ENCODE results near the gene CMAS.
"Not testable (repeated sequence)": the region's sequence is repeated elsewhere in the genome, so short reads cannot be mapped to it uniquely, and the experiment has no call there.

Gene CMAS

DNA sequence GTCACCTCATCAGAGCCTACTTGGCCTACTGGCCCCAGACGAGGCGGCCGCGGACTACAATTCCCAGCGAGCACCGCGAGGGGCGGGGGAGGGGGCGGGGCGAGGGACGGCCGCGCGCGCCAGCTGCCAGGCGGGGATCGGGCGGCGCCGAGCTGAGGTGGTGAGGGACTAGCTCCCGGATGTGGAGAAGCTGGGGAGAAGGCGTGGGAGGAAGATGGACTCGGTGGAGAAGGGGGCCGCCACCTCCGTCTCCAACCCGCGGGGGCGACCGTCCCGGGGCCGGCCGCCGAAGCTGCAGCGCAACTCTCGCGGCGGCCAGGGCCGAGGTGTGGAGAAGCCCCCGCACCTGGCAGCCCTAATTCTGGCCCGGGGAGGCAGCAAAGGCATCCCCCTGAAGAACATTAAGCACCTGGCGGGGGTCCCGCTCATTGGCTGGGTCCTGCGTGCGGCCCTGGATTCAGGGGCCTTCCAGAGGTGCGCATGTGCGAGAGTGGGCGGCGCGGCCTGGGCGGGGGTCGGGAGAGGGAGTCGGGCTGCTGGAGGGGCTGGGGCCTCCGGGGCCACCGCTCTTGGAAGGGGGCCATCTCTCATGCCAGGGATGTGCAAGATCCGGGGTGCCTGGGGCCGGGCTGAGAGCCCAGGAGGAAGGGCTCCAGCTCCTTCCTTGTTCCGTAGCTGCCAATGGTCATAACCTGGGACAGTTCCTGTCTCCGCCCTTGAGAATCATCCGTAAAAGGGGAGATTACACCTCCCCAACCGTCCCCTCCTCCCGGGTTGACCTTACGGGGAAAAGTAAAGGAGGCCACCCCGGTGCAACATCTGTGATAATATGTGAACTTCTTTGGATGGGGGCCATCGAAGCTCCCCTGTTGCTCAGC, at the start of gene CMAS:
CMAS (plus strand) TSS at position 129 of the 878 bp plus-strand sequence; CDS start at position 215, 86 bp downstream.
- in situ Hi-C loops (cut with HindIII; ENCODE audit: low pct_ligation_motif_present, low pct_unique_long_range_greater_than_20kb, low sequenced_read_pairs), result no loop called here
- DNase-seq, result peak; percentile 86

DNA sequence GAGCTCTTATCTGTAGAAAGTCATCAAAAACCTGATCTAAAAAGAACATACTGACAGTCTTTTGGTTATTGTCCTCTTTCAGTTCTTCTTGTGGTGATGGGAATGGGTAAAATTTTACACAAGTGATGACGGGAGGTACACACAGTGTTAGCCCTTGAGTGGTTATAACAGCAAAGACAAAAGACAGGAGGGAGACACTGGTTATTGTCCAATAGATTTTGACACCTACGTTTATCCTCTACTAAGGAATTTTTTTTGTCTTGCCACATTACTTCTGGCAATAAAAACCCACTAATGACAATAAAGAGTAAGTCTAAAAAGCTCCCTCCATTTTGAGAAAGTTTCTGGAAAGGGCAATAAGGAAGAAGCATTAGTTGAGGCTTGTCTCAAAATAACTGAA, 47.7 kb upstream of the CMAS start:
- no peak for DNase-seq
- in situ Hi-C loops (cut with HindIII; ENCODE audit: low pct_ligation_motif_present, low pct_unique_long_range_greater_than_20kb, low sequenced_read_pairs), result loop anchor here (25.0 kb wide), 1 partner anchor 311 kb away; no protein-coding TSS in a partner anchor

DNA sequence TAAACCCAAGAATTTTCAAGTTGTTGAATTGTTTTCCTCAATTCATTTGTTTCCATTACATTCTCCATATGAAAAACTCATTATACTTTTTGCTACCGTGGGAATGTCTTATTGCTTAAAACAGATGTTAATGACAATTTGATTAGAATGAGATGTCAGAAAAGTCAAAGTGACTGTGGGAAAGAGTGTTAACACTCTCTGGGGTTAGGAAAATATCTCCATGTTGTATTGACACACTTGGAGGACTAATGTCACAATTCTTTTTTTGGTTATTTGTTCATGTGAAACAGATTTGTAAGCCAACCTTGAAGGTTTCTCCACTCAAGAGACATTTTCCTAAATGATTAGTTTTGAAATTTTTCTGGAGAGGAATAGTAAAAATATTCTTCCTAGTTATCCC, 47.2 kb upstream of the CMAS start:
- DNase-seq, result no peak

DNA sequence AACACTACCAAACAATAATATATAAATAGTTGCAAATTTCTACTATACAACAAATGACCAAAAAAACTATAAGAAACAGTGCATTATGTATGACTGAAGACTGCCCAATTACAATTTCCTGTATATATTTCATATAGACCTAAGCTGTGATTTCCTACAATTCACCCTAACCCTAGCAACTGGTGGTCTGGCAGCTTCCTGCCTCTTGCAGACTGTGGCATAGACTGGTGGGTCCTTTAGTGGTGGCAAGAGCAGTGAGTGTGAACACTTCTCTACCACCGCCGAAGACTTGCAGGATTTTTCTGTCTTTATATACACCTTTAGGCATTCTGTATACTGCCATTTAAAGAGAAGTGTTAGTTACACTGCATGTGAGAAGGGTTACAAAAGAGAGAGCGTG, 43.6 kb upstream of the CMAS start:
- in situ Hi-C loops (cut with HindIII; ENCODE audit: low pct_ligation_motif_present, low pct_unique_long_range_greater_than_20kb, low sequenced_read_pairs), result no loop called here
- no peak for DNase-seq

More for the DNA sequence above, 47.2 kb upstream of the CMAS start:
- in situ Hi-C loops (cut with HindIII; ENCODE audit: low pct_ligation_motif_present, low pct_unique_long_range_greater_than_20kb, low sequenced_read_pairs), result loop anchor here (25.0 kb wide), 1 partner anchor 311 kb away; no protein-coding TSS in a partner anchor

DNA sequence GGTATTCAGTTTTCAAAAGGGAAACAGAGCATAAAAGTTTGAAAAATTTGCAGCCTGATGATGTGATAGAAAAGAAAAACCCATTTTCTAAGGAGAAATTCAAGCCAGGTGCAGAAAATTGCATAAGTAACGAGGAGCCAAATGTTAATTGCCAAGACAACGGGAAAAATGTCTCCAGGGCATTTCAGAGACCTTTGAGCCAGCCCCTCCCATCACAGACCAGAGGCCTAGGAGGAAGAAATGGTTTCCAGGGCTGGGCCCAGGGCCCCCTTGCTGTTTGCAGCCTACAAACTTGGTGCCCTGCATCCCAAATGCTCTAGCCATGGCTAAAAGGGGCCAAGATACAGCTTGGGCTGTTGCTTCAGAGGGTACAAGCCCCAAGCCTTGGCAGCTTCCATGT, 38.2 kb upstream of the CMAS start:
- in situ Hi-C loops (cut with HindIII; ENCODE audit: low pct_ligation_motif_present, low pct_unique_long_range_greater_than_20kb, low sequenced_read_pairs), result not testable (repeated sequence)

DNA sequence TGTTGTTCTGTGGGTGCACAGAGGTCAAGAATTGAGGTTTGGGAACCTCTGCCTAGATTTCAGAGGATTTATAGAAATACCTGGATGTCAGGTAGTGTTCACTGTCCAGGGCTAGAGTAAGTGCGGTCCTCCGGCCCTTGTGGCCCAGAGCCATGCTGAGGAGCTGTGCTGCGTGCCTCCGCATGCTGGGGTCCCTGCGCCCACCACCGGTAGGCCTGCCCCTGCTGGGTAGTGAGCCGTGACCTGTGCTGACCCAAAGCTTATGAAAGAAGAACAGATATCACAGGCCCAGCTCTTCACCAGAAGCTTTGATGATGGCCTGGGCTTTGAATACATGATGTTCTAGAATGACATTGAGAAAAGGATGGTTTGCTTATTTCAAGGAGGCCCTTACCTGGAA, 37.8 kb upstream of the CMAS start:
- in situ Hi-C loops (cut with HindIII; ENCODE audit: low pct_ligation_motif_present, low pct_unique_long_range_greater_than_20kb, low sequenced_read_pairs), result no loop called here

More for the DNA sequence above, 38.2 kb upstream of the CMAS start:
- DNase-seq, result not testable (repeated sequence)

DNA sequence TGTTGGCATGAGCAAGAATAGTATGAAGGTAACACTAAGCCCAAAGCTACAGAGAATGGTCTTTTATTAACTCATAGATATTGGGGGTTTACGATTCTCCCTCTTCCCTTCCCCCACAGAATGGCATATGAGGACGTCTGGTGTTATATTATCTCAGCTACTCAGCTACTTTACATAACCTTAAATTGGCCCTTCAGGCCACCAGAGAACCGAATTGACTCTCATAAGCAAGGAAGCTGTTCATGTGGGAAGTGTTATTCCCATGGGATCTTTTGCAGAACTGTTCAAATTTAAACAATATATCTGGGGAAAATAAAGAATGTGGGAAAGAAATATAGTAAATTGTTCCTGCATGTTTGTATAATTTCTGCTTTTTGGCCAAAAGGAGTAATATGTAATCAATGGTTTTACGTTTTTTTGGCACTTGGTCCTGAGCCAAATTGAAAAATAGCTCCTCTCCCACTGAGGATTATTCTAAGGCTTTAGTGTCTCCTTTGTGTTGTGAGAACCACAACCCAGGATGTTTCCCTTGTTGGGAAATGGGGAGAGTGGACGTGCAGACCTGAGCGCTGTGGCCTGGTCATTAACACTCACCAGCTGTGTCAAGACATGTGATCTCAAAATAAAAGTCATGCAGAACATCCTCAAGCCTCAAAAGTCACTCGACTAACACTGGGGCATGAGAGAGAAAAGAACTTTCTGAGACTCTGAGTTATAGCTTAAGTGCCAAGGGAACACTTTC, 31.8 kb upstream of the CMAS start:
- DNase-seq, result no peak
- in situ Hi-C loops (cut with HindIII; ENCODE audit: low pct_ligation_motif_present, low pct_unique_long_range_greater_than_20kb, low sequenced_read_pairs), result no loop called here

More for the DNA sequence above, 37.8 kb upstream of the CMAS start:
- DNase-seq, result no peak

DNA sequence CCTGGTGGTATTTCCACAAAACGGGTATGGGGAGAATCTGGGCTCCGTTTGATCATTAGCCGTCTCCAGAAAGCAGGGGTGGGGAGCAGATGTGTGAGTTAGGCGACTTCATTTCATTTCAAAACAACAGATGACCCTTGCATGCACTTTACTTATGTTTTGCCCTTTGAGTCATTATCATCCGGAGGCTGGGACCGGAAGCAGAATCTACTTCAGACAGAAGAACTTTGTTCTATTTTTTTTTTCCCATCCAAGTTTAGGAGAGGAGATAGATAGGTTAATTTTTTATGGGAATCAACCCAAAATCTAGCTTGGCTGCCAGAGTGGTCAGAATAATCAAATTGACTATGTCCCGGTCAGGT, 31.3 kb upstream of the CMAS start:
- DNase-seq, result no peak
- in situ Hi-C loops (cut with HindIII; ENCODE audit: low pct_ligation_motif_present, low pct_unique_long_range_greater_than_20kb, low sequenced_read_pairs), result no loop called here

DNA sequence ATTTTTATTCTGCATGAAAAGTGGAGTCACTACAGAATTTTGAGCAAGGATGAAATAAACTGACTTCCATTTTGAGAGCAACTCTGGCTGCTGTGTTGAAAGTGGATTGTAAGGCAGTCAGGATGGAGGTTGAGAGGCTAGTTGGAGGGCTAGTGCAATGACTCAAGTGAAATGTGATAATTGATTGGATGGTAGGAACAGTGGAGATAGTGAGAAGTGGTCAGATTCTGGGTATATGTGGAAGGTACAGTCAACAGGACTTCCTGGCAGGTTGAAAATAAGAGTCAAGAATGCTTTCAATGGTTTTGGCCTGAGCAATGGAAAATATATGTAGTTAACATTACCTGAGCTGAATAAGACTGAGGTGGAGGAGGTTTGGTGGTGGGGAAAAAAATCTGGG, 29.0 kb upstream of the CMAS start:
- in situ Hi-C loops (cut with HindIII; ENCODE audit: low pct_ligation_motif_present, low pct_unique_long_range_greater_than_20kb, low sequenced_read_pairs), result no loop called here
- no peak for DNase-seq

DNA sequence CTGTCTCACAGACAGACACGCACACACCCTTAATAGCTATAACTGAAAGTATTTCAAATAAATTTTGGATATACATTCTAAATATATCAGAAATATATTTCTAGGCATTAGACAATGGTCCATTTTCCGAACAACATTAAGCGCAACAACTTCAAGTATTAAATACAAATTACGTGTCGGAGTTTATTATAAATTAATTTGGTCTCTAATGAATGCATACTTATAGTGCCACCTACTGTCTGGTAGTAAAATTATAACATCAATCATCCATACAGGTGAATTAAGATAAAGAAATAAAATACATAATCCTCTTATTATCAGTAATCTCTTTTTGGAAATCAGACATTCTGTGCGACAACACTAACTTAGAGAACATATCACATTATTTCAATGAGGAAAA, 27.2 kb upstream of the CMAS start:
- DNase-seq, result peak; percentile 50
- in situ Hi-C loops (cut with HindIII; ENCODE audit: low pct_ligation_motif_present, low pct_unique_long_range_greater_than_20kb, low sequenced_read_pairs), result no loop called here

DNA sequence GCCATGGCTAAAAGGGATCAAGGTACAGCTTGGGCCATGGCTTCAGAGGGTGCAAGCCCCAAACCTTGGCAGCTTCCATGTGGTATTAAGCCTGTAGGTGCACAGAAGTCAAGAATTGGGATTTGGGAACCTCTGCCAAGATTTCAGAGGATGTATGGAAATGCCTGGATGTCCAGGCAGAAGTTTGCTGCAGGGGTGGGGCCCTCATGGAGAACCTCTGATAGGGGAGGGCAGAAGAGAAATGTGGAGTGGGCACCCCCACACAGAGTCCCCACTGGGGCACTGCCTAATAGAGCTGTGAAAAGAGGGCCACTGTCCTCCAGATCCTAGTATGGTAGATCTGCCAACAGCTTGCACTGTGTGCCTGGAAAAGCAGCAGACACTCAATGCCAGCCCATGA, 22.5 kb upstream of the CMAS start:
- DNase-seq; in situ Hi-C loops (cut with HindIII; ENCODE audit: low pct_ligation_motif_present, low pct_unique_long_range_greater_than_20kb, low sequenced_read_pairs): not testable (repeated sequence)

DNA sequence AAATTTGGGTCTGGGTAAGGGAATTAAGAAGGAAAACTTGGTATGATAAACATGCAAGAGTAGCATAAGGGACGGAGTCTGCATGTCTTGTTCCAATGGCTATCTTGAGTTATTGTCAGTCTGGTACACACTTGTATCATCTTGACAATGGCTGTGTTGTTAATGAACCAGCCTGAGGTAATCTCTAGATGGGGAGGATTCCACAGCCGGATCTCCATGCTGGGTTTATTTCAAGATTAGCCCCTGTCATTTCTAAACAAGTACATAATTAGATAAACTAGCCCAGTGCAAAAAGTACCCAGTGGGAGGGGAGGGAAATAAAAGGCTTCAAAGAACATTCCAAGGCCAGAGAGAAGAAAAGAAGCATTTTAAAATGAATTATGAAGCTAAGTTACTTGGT, 16.5 kb upstream of the CMAS start:
- in situ Hi-C loops (cut with HindIII; ENCODE audit: low pct_ligation_motif_present, low pct_unique_long_range_greater_than_20kb, low sequenced_read_pairs), result no loop called here
- DNase-seq, result no peak

DNA sequence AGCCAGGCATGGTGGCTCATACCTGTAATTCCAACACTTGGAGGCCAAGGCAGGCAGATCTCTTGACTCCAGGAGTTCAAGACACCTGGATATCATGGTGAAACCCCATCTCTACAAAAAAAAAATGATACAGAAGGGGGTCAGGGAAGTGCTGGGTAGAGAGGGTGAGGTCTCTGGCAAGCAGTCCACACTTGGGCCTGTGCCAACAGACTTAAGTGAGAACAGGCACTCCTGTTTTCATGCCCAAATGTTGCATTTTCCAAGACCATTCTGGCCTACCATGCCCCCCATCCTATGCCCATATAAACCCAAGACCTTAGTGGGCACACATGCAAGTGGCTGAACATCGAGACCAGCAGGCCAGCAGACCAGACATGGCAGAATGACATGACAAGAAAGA, 16.0 kb upstream of the CMAS start:
- in situ Hi-C loops (cut with HindIII; ENCODE audit: low pct_ligation_motif_present, low pct_unique_long_range_greater_than_20kb, low sequenced_read_pairs), result no loop called here
- no peak for DNase-seq

DNA sequence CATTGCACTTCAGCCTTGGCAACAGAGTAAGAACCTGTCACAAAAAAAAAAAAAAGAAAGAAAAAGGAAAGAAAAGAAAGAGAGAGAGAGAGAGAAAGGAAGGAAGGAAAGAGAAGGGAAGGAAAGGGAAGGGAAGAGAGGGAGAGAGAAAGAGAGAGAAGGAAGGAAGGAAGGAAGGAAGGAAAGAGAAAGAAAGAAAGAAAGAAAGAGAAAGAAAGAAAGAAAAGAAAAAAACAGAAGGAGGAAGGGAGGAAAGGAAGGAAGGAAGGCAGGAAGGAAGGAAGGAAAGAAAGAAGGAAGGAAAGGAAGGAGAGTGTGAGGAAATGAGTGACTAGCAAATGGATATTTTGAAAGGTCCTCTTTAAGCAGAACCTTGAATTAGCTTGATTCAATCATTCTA, 13.3 kb upstream of the CMAS start:
- in situ Hi-C loops (cut with HindIII; ENCODE audit: low pct_ligation_motif_present, low pct_unique_long_range_greater_than_20kb, low sequenced_read_pairs), result no loop called here
- no peak for DNase-seq

DNA sequence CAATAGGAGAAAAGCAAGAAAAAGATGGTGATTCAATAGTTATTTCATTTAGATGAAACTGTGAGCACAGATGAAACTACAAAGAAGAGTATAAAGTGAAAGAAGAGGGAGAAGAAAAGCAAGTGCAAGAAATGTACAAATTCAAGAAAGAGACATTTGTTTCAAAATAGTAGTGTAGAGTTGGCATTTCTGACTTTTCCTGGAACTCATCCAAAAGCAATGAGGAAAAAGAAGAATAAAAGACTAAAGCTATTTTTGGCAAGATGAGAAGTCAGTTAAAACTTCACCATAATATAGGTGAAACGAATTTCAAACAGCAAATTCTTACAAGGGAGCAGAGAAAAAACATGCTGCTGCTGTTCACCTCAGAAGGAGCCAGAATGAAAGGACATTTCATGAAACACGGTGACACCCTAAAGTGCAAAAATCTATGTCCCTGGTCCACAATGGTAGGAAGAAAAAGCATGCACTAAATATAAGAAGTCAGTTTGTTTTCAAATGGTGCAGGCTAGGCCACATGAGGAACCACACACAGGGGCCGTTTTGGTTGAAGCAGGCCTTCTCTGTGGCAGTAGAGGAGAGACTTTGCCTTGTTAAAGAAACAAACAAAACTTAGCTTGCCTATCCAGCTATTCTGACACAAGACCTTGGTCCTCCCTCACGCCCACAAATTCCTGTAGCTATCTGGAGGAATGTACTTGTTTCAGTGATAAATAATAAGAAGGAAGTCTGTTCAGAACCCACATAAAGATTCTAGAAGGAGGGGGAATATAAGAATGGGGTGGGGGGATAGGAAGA, 11.1 kb upstream of the CMAS start:
- DNase-seq, result no peak
- in situ Hi-C loops (cut with HindIII; ENCODE audit: low pct_ligation_motif_present, low pct_unique_long_range_greater_than_20kb, low sequenced_read_pairs), result no loop called here

DNA sequence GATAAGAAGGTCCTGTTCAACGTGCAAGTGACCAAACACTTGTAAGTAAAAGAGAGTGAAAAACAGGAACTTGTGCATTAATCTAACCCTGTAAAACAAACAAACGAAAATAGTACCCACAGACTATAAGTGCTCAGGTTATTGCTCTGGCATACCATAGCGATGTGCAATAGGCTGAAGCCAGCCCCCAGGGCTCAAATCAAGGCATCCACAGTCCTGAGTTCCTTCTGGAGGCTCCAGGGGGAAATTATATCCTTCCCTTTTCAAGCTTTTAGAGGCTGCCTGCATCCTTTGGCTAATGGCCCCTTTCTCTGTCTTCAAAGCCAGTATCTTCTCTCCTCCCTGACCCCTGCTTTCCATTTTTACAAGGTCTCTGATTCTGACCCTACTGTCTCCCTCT, 8.1 kb upstream of the CMAS start:
- DNase-seq, result no peak
- in situ Hi-C loops (cut with HindIII; ENCODE audit: low pct_ligation_motif_present, low pct_unique_long_range_greater_than_20kb, low sequenced_read_pairs), result no loop called here

DNA sequence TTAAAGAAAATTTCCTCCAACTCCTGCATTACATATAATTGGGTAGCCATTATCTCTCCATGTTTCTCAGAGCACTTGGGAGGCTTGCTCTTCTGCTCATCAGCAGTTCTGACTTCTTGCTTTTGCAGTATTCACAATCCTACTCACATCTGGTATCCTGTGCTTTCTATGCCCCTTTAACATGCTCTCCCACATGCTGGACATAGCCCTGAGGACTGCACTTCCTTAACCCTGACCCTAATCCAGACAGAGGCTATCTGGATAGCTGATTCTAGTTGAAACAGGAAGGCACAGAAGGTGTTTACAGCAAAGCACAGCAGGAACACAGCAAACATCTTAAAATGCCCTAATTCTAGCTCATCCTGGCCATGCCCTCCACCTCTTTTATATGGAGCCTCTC, 7.3 kb upstream of the CMAS start:
- no peak for DNase-seq
- in situ Hi-C loops (cut with HindIII; ENCODE audit: low pct_ligation_motif_present, low pct_unique_long_range_greater_than_20kb, low sequenced_read_pairs), result no loop called here

DNA sequence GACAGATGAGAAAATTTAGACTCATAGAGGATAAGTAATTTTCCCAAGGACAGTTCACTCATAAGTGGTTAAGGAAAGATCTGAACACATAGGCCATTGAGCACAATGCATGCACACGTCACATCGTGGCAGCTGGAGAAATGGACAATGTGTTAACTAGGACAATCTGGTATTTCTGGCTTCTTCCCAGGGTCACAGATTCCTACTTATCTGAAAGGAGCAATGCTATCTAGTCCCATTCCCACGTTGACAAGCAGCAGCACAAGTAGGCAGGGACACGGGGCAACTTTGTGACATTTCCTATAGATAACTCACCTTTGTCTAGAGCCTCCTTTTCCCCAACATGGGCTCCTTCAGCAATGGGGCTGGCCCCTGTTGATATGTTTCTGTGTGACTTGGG, 6.7 kb upstream of the CMAS start:
- DNase-seq, result no peak
- in situ Hi-C loops (cut with HindIII; ENCODE audit: low pct_ligation_motif_present, low pct_unique_long_range_greater_than_20kb, low sequenced_read_pairs), result no loop called here

Measured in ACHN (cell line).